ENCODE results near the gene OXCT2.

OXCT2 gene

DNA sequence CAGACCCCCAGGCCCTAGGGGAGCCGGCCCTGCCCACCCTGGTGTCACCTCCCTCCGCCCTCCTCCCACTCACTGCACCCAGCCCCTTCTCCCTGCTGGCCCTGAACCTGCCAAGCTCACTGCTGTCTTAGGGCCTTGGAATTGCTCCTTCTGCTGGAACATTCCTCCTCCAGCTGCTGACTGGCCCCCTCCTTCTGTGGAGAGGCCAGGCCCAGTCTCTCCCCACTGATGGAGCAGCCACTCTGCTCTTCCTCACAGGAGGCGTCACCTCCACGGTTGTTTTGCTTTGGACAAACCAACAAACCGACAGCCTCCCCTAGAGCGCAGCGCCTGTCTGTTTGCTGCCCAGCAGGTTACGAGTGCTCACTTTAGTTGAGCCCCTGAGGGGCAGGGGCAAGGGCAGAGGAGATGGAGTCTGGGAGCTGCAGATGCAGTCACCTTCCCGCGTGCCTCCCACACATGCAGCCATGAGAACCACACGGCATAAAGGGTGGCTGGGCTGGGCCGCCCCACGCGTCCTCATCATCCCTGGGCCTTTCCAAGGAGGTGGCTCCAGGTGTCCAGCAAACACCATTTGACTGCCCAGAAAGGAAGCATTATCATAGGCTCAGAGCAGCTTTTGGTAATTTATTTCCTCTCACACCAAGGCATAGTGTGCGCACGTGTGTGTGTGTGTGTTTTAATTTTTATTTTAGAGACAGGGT is 9.4 kb downstream of the OXCT2 start:
- DNase-seq, result no peak

GRCh38 chr1:39761016-39761415 is 10.1 kb downstream of the OXCT2 start:
- no peak for DNase-seq

DNA sequence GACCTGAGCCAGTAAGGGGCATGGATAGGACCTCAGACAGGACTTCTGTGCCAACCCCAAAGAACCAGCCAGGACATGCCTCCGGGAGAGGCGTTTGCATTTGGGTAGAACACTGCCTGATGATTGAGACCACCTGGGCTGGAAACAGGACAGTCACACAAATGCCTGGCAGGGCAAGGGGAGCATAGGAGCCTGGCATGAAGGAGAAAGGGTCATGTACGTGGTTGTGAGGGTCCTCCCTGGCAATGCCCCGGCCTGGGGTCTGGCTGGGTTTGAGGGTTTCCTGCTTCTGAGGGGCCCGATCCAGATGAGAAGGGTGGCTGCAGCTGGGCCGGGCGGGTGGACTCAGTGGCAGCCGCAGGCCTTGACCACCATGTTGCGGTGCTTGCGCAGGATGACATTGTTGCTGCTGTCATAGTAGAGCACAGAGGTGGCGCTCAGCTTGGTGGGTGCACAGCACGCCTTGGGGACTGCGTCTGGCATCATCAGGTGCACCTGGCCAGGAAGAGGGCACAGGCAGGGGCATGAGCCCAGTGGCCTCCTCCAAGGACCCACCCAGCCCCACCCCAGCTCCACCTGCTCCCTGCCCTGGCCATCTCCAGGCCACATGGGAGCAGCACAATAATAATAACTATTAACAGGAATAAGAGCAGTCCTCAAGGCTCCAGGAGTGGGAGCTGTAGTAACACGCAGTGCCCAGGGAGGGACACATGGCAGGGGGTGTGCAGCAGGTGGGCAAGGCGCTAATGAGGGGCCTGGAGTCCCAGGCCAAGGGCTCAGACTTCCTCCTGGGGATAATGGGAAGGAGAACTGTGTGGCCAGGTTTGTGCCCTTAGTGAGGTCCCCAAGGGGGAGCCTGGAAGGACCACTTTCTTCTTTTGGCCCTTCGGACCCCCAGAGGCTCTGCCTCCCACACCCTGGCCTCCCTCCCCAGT is 10.8 kb downstream of the OXCT2 start:
- no peak for DNase-seq

GRCh38 chr1:39759436-39759726 is 11.8 kb downstream of the OXCT2 start:
- no peak for DNase-seq

GRCh38 chr1:39758556-39759435 is 12.4 kb downstream of the OXCT2 start:
- no peak for DNase-seq

DNA sequence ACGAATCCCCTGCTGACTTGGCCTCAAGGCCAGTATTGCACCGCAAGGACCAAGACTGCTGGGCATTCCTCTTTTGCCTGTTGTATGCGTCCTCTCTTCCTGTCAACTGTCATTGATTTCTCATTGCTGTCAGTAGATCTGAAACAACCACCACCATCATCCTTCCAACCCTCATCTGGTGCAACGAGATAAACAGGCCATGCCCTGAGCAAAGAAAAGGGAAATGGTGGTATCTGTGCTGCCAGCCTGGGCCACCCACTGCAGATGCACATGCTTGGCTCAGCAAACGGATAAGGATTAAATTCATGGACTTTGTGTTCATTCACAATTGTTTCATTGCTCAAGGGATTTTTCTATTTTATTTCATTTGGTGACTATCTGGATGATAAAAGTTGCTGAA is 13.6 kb downstream of the OXCT2 start:
- no peak for DNase-seq

DNA sequence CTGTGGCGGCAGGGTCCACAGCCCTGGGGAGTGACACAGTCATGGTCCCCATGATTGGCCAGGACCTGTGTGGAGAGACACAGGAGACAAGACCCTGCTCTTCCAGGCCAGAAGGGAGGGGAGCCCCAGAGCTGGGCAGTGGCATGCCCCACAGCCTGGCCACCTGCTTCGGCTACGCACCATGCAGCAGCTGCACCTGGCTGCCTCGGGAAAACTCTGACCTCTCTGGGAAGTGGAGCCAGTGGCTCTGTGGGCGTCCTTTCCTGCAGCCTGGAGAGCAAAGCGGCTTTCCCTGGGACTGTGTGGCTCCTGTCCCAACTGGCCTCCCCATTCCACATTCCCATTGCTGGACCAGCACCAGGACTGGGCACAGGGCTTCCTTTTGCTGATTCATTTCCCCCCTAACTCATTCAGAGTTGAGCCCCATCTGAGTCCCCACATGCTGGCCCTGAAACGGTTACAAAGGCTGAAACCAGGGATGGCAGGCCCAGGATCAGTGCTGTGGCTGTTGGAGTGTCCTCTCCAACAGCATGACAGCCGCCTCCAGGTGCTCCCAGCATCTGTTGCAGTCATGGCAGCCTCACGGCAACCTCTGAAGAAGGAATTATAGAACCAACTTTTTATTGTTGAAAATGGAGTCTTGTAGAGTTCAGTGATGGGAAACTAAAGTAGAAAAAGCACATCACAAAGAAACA is 15.0 kb downstream of the OXCT2 start:
- DNase-seq, result no peak

DNA sequence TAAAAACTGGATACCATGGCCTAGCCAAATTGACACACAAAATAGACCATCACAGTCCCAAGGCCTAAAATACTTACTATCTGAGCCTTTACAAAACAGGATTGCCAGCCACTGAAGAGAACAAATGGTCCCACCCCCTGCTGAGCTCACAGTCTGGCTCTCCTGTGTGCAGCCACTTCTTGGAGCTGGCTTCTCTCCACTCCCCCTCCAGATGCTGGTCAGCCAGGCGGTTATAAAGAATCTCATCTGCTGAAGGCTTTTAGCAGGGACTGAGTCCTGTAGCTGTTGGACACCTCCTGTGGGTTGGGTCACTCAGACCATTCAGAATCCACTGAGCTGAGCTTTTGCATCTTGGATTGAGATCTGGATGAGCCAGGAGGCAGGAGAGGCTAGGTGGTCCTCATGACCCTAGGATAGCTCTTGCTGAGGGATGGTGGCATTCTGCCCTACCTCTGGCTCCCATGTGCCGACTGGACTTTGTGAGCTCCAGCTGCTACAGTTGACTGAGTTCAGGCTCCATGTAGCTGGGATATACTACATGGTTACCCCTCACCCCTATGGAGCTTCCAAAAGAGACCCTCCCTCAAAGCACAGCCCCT is 16.1 kb downstream of the OXCT2 start:
- no peak for DNase-seq

GRCh38 chr1:39754026-39754570 is 17.1 kb downstream of the OXCT2 start:
- DNase-seq, result no peak

DNA sequence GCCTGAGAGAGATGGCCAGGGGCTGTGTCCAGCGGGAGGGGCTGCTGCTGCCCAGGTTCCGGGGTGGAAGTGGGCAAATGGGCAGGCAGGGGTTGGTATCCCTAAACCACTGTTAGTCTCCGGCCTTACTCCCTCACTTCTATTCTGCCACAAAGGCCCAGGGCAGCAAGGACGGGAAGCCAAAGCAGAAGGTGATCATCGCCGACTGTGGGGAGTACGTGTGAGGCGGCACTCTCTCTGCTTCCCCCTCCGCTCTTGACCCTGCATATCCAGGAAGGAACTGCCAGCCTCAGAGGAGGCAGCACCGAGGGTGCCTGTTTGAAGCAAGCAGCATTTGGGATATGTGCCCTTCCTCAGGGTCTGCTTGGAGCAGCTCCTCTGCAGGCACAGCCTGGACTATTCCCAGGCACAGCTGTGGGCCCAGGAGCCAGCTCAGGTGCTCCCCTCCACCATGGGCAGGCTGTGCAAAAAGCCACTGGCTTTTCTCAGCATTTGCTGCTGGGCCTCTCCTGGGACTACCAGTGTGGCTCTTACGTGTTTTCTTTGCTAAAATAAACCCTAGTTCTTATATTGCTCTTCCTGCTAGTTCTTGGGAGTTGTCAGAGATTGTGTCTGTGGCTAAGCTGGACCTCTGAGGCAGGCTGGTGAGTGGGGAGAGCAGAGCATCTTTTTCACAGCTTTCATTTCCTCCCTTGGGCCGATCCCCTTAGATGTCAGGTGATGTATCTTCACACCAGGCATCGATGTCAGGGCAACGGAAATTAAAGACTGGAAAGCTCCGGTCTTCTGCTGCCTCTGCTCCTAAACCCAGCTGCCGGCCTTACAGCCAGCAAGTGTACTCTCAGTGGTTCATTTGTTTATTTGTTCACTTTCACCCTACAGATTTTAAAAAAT is 17.8 kb downstream of the OXCT2 start:
- DNase-seq, result no peak

DNA sequence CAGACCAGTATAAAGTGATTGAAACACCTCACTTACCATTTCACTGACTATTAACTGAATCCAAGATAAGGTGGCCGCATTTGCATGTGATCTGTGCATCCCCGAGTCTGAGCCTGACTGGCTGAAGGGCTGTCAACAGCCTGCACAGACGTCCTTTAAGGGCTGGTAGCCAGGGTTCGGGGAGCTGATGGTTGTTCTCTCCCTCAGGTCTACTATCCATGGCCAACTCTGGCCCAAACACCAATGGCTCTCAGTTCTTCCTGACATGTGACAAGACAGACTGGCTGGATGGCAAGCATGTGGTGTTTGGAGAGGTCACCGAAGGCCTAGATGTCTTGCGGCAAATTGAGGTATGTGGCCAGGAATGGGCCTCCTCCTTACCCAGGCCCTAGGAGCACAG is 18.4 kb downstream of the OXCT2 start:
- no peak for DNase-seq

DNA sequence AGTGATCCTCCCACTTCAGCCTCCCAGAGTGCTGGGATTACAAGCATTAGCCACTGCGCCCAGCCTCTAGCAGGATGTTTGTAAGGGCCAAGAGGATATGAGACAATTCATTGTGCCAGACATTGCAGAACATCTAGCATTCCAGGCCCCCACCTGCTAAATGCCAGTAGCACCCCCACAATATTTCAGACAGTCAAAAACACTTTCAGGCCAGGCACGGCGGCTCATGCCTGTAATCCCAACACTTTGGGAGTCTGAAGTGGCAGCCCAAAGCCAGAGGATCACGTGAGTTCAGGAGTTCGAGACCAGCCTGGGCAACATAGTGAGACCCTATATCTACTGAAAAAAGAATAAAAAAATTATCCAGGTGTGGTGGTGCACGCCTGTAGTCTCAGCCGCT is 19.6 kb downstream of the OXCT2 start:
- no peak for DNase-seq

GRCh38 chr1:39745016-39745670 is 26.0 kb downstream of the OXCT2 start:
- DNase-seq, result no peak

GRCh38 chr1:39738622-39739366 is 32.4 kb downstream of the OXCT2 start, which contains the start of gene PPIE:
TSS of gene PPIE (plus strand) at chr1:39738882. CDS start at chr1:39738901, 19 bp downstream.
- DNase-seq, result peak; percentile 94

DNA sequence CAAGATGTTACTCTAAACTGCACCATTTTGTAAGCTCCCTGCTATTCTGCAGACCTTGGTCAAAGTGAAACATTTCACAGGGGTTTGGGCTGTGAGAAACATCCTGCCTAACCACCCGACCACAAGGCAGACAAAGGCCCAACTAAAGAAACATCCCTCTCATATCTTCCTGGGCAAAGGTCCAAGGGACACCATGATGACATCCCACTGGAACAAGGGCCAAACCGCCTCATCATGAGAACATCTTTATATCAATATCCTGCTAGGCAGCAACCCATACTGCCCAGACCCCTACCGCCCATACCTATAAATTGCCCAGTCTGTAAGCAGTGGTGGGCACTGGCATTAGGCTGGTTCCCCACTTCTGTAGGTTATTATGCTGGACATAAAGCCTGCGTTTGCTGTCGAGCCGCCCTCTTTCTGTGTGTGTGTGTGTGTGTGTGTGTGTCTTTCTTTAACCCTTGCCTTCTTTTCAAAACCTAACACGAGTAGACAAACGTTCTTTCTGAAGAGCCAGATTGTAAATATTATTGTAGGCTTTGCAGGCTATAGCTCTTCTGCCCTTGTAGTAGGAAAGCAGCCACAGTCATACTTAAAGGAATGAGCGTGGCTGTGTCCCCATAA is 33.5 kb downstream of the OXCT2 start:
- DNase-seq, result no peak

DNA sequence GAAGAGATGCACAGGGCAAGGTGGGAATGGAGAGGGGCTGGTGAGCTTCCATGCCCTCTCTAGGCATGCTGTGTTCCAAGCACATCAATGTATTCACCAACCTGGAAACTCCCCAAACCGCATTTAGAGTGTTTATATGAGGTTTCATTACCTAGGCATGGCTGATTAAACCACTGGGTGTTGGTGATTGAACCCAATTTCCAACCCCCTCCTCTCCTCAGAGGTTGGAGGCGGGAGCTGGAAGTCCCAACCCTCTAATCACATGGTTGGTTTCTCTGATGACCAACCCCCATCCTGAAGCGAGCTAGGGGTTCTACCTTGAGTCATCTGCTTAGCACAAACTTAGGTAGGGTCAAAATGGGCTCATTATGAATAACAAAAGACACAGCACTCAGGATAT is 35.4 kb downstream of the OXCT2 start:
- no peak for DNase-seq

GRCh38 chr1:39733161-39733560 is 38.0 kb downstream of the OXCT2 start:
- no peak for DNase-seq

DNA sequence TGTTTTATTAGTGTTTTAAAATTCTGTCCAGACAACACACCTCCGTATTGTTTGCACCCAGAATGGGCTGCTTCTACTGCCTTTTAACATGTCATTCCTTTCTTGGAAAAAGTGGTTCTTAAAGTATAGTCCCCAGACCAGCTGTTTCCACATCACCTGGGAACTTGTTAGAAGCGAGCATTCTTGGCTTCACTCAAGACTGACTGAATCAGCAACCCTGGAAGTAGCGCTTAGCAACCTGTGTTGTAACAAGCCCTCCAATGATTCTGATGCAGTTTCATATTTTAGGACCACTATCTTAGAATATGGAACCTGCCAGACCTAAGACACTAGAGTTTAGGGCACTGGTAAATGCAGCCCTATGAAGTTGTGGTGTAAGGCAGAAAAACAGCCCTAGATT is 38.4 kb downstream of the OXCT2 start:
- DNase-seq, result no peak

DNA sequence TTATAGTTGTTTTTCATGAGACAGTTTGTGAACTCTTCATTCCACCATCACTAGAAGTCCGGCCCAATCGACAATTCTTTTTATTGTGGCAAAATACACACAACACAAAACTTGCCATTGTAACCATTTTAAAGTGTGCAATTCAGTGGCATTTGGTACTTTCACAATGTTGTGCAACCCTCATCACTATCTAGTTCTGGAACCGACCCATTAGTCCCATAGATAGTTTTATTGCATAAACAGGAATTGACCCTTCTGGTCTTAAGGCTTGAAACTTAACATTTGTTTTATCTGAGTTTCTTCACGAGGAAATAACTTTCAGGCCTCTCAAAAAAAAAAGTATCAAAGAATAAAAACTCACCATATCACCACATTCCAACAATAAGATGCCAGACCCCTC is 41.3 kb downstream of the OXCT2 start:
- DNase-seq, result no peak
